Dendritic cell treated with granulocyte-macrophage colony-stimulating factor and Interleukin-4, amounts not matched to agents 40 ng/mL and 50 ng/mL, for 4 days (primary cell): ENCODE measurements around the gene ALPK3.

Source experiments
- H3K27ac Mint-ChIP-seq: one replicate; pipeline ENCODE4 v1.8.0; 2022; ENCODE audit warnings: mild to moderate bottlenecking, mixed read lengths
- H3K27me3 Mint-ChIP-seq: one replicate; pipeline ENCODE4 v1.8.0; 2022; ENCODE audit warnings: mild to moderate bottlenecking, mixed read lengths
- H3K36me3 Mint-ChIP-seq: one replicate; pipeline ENCODE4 v1.8.0; 2022; ENCODE audit warnings: low read depth, mixed read lengths
- H3K4me1 Mint-ChIP-seq: one replicate; pipeline ENCODE4 v1.8.0; 2022; ENCODE audit warnings: low read depth, mixed read lengths
- H3K4me3 Mint-ChIP-seq: one replicate; pipeline ENCODE4 v1.8.0; 2022; ENCODE audit warnings: mild to moderate bottlenecking, moderate library complexity, mixed read lengths
- H3K9me3 Mint-ChIP-seq: one replicate; pipeline ENCODE4 v1.8.0; 2022; ENCODE audit warnings: mixed read lengths
- intact Hi-C: fragments of 100-400 bp; cut with micrococcal nuclease; formaldehyde crosslinking; loops from one replicate; pipeline ENCODE4 v1.15.0; 2022

ALPK3 gene

GRCh38 chr15:84857418-84858004 lies 40.4 kb downstream of the ALPK3 start:
- H3K9me3 Mint-ChIP-seq, result no peaks in the 10 kb centered on the region
- no peaks in the 10 kb centered on the region for H3K4me1 Mint-ChIP-seq
- H3K36me3 Mint-ChIP-seq, result no peaks in the 10 kb centered on the region
- H3K4me3 Mint-ChIP-seq, result no peak overlapping the region
- intact Hi-C loops, result no loop called here
- no peaks in the 10 kb centered on the region for H3K27me3 Mint-ChIP-seq
- no peak overlapping the region for H3K27ac Mint-ChIP-seq

GRCh38 chr15:84858231-84858630 lies 41.1 kb downstream of the ALPK3 start:
- no peaks in the 10 kb centered on the region for H3K9me3 Mint-ChIP-seq
- no peak overlapping the region for H3K27ac Mint-ChIP-seq
- H3K36me3 Mint-ChIP-seq, result no peaks in the 10 kb centered on the region
- no peaks in the 10 kb centered on the region for H3K27me3 Mint-ChIP-seq
- peaks cover 2% of the 10 kb centered on the region for H3K4me1 Mint-ChIP-seq
- intact Hi-C loops, result no loop called here
- H3K4me3 Mint-ChIP-seq, result no peak overlapping the region

- Mint-ChIP-seq H3K27ac (no peak overlapping the region), H3K9me3 (no peaks in the 10 kb centered on the region), H3K4me1 (peaks cover 10% of the 10 kb centered on the region), H3K27me3 (no peaks in the 10 kb centered on the region), H3K36me3 (no peaks in the 10 kb centered on the region), H3K4me3 (no peak overlapping the region)
- intact Hi-C loops, result no loop called here
Observed at GRCh38 chr15:84859144-84859543, 42.0 kb downstream of the ALPK3 start.

- Mint-ChIP-seq H3K4me3 (no peak overlapping the region), H3K27ac (no peak overlapping the region), H3K27me3 (no peaks in the 10 kb centered on the region), H3K36me3 (no peaks in the 10 kb centered on the region), H3K4me1 (peaks cover 11% of the 10 kb centered on the region), H3K9me3 (no peaks in the 10 kb centered on the region)
- intact Hi-C loops, result no loop called here
Observed at GRCh38 chr15:84859651-84860050, 42.5 kb downstream of the ALPK3 start.

GRCh38 chr15:84861781-84862180 lies 44.6 kb downstream of the ALPK3 start:
- H3K27ac Mint-ChIP-seq, result no peak overlapping the region
- H3K9me3 Mint-ChIP-seq, result no peaks in the 10 kb centered on the region
- no peaks in the 10 kb centered on the region for H3K27me3 Mint-ChIP-seq
- no peaks in the 10 kb centered on the region for H3K36me3 Mint-ChIP-seq
- peaks cover 17% of the 10 kb centered on the region for H3K4me1 Mint-ChIP-seq
- no peak overlapping the region for H3K4me3 Mint-ChIP-seq
- intact Hi-C loops, result no loop called here

GRCh38 chr15:84862214-84862975 lies 45.2 kb downstream of the ALPK3 start:
- Mint-ChIP-seq H3K27me3 (no peaks in the 10 kb centered on the region), H3K4me1 (peaks cover 17% of the 10 kb centered on the region), H3K9me3 (no peaks in the 10 kb centered on the region), H3K27ac (no peak overlapping the region), H3K4me3 (no peak overlapping the region), H3K36me3 (no peaks in the 10 kb centered on the region)
- intact Hi-C loops, result no loop called here

GRCh38 chr15:84863565-84864443 lies 46.6 kb downstream of the ALPK3 start:
- Mint-ChIP-seq H3K4me1 (peaks cover 17% of the 10 kb centered on the region), H3K9me3 (no peaks in the 10 kb centered on the region), H3K27me3 (no peaks in the 10 kb centered on the region), H3K27ac (no peak overlapping the region), H3K4me3 (no peak overlapping the region), H3K36me3 (no peaks in the 10 kb centered on the region)
- intact Hi-C loops, result no loop called here

- no peaks in the 10 kb centered on the region for H3K9me3 Mint-ChIP-seq
- no peak overlapping the region for H3K27ac Mint-ChIP-seq
- no peaks in the 10 kb centered on the region for H3K36me3 Mint-ChIP-seq
- peaks cover 22% of the 10 kb centered on the region for H3K4me1 Mint-ChIP-seq
- no peaks in the 10 kb centered on the region for H3K27me3 Mint-ChIP-seq
- intact Hi-C loops, result no loop called here
- H3K4me3 Mint-ChIP-seq, result no peak overlapping the region
Observed at GRCh38 chr15:84864444-84864795, 47.3 kb downstream of the ALPK3 start.

GRCh38 chr15:84865074-84865569 lies 48.0 kb downstream of the ALPK3 start:
- intact Hi-C loops, result no loop called here
- H3K4me1 Mint-ChIP-seq, result peaks cover 28% of the 10 kb centered on the region
- no peak overlapping the region for H3K27ac Mint-ChIP-seq
- no peaks in the 10 kb centered on the region for H3K27me3 Mint-ChIP-seq
- no peaks in the 10 kb centered on the region for H3K36me3 Mint-ChIP-seq
- H3K9me3 Mint-ChIP-seq, result no peaks in the 10 kb centered on the region
- no peak overlapping the region for H3K4me3 Mint-ChIP-seq

- Mint-ChIP-seq H3K36me3 (no peaks in the 10 kb centered on the region), H3K27me3 (no peaks in the 10 kb centered on the region), H3K9me3 (no peaks in the 10 kb centered on the region), H3K27ac (peak overlapping the region; percentile 1), H3K4me1 (peaks cover 28% of the 10 kb centered on the region), H3K4me3 (no peak overlapping the region)
- intact Hi-C loops, result no loop called here
Observed at GRCh38 chr15:84868037-84868880, 51.1 kb downstream of the ALPK3 start.

- Mint-ChIP-seq H3K27me3 (no peaks in the 10 kb centered on the region), H3K4me3 (no peak overlapping the region), H3K9me3 (no peaks in the 10 kb centered on the region), H3K36me3 (no peaks in the 10 kb centered on the region), H3K4me1 (peaks cover 21% of the 10 kb centered on the region), H3K27ac (peak overlapping the region; percentile 1)
- intact Hi-C loops, result no loop called here
Observed at GRCh38 chr15:84869510-84869909, 52.4 kb downstream of the ALPK3 start.

GRCh38 chr15:84871428-84871985 lies 54.4 kb downstream of the ALPK3 start:
- Mint-ChIP-seq H3K27me3 (no peaks in the 10 kb centered on the region), H3K4me1 (peaks cover 13% of the 10 kb centered on the region), H3K27ac (no peak overlapping the region), H3K36me3 (no peaks in the 10 kb centered on the region), H3K9me3 (no peaks in the 10 kb centered on the region), H3K4me3 (no peak overlapping the region)
- intact Hi-C loops, result no loop called here
